Uterus (tissue), 4 donors: ENCODE measurements around the gene HPSE2. TPM values are rescaled to one million over a fixed set of nuclear protein-coding genes. Genes with fewer than 3 reads are reported as not detected.

Experiments used
- DNase-seq, 2 donors: peaks; one replicate each; pipeline ENCODE4 v3.0.0-alpha.2; 2019 to 2020
- H3K27ac ChIP-seq, 2 donors: fragments of 200-600 bp; sonication (generic); 1 replicate in 1 of 2; 2 replicates in 1 of 2; pipeline ENCODE4 v1.5.1; 2016 to 2018
- H3K27me3 ChIP-seq, 2 donors: fragments of 200-600 bp; sonication (generic); one replicate each; pipeline ENCODE4 v1.5.1; 2018 to 2019; ENCODE audit warnings: control low read depth in 1 of 2
- H3K36me3 ChIP-seq, 2 donors: fragments of 200-600 bp; sonication (generic); one replicate each; pipeline ENCODE4 v1.5.1; 2019; ENCODE audit warnings: control low read depth in 1 of 2
- H3K4me1 ChIP-seq, 2 donors: fragments of 200-600 bp; sonication (generic); one replicate each; pipeline ENCODE4 v1.5.1; 2018 to 2019; ENCODE audit warnings: control low read depth in 1 of 2
- H3K4me3 ChIP-seq, 2 donors: fragments of 200-600 bp; sonication (generic); 1 replicate in 1 of 2; 2 replicates in 1 of 2; pipeline ENCODE4 v1.5.1; 2018 to 2019; ENCODE audit warnings: mild to moderate bottlenecking in 1 of 2
- H3K9me3 ChIP-seq, 2 donors: fragments of 200-600 bp; sonication (generic); one replicate each; pipeline ENCODE4 v1.5.1; 2019; ENCODE audit warnings: control low read depth in 1 of 2
- POLR2A ChIP-seq, 2 donors: fragments of 450-650 bp; IDR thresholded peaks; one replicate each; pipeline ENCODE4 v1.6.1; 2016; ENCODE audit warnings: antibody characterized with exemption in 2 of 2, mild to moderate bottlenecking in 1 of 2, moderate library complexity in 1 of 2
- intact Hi-C: fragments of 100-400 bp; cut with DNase I; formaldehyde crosslinking; loops from one replicate; pipeline ENCODE4 v1.15.1; 2023; ENCODE audit warnings: low total_unique reads
- total RNA-seq, 4 donors: library from RNA; depleted of rRNA in 3 of 4; stranded (reverse); fragments of >200 nt in 3 of 4; gene quantifications; one replicate each; pipeline versions ENCODE4 v1.1.0 to v1.2.4, GENCODE V29; 2014 to 2023
- TF ChIP-seq, protein P1 (sequence below), 4 experiments: fragments of 200-600 bp in 2 of 4; fragments of 450-650 bp in 2 of 4; sonication (generic) in 2 of 4; IDR thresholded peaks; one replicate each; pipeline ENCODE4 v1.5.1; 2016 to 2019; ENCODE audit warnings: antibody characterized with exemption in 4 of 4, mild to moderate bottlenecking in 2 of 4, moderate library complexity in 1 of 4
- donor health status: DM: yes; HTN: yes; CAD: no.

HPSE2 gene
- total RNA-seq, 4 donors from 2014 or later: 7.0 to 13.6 (median 7.7) TPM; not detected in 1

DNA sequence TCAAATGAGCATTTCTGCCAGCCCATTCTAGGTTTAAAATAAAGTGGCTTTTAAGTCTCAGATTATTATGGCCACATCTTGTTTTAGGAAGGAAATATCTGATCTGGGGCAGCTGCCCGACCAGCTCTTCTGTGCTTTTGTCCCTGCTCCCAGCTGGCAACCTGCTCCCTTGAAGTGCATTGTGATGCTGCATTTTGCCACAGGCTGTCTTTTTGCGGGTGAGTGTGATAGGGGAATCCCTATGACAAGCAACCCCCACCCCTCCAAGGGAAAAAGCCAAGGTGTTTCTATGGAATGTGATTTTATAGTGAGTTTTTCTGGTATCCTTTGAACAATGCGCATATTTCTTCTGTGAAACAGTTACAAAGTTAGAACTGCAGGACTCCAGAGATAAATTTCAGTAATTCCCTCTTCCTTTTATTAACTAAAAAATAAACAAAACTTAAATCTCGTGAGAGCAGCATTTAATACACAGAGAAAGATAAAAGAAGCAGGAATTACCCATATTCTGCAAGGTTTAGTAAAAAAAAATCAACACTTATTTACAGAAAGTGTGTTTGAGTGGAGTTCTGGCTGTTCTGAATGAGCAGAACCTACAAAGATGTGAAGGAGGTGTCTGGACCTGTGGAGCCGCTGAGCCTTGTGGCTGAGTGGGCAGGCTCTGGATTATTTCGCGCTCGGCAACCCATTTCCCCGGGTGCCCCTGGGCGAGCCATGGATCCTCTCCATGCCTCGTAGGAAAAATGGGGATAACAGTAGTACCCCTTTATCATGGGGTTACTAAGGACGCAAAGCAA lies 778.8 kb downstream of the HPSE2 start:
- no peak overlapping the region for H3K4me3 ChIP-seq
- no peaks in the 10 kb centered on the region for H3K27me3 ChIP-seq
- H3K9me3 ChIP-seq: no peaks in the 10 kb centered on the region
- no peak for DNase-seq
- no peak overlapping the region for H3K27ac ChIP-seq
- intact Hi-C loops: no loop called here
- TF ChIP-seq POLR2A (IDR thresholded peaks at IDR 0.05): no peak
- TF ChIP-seq, protein P1, sequence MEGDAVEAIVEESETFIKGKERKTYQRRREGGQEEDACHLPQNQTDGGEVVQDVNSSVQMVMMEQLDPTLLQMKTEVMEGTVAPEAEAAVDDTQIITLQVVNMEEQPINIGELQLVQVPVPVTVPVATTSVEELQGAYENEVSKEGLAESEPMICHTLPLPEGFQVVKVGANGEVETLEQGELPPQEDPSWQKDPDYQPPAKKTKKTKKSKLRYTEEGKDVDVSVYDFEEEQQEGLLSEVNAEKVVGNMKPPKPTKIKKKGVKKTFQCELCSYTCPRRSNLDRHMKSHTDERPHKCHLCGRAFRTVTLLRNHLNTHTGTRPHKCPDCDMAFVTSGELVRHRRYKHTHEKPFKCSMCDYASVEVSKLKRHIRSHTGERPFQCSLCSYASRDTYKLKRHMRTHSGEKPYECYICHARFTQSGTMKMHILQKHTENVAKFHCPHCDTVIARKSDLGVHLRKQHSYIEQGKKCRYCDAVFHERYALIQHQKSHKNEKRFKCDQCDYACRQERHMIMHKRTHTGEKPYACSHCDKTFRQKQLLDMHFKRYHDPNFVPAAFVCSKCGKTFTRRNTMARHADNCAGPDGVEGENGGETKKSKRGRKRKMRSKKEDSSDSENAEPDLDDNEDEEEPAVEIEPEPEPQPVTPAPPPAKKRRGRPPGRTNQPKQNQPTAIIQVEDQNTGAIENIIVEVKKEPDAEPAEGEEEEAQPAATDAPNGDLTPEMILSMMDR (IDR thresholded peaks at IDR 0.05): no peak
- no peaks in the 10 kb centered on the region for H3K4me1 ChIP-seq
- no peaks in the 10 kb centered on the region for H3K36me3 ChIP-seq

DNA sequence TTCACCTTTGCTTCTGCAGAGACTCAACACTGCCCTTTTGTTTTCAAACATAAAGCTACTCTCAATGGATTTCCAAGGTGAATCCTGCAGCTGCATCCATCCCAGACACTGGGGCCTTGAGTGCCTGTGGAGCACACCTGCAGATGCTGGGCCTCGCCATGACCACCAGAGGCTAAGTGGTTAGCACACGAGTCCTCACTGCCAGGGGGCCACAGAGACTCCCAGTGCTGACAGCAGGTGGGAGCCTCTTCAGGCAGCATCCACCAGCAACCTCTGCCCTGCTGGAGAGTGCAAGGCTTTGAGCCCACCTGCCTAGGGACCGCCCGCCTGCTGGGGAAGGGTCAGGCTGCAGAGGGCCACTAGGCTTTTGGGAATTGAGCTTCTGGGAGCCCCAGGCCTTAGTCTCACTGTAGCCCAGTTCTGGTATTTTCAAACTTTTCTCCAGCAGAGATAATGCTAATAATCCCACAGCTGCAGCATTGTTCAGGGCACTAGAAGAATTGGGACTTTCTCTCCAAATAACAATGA lies 779.5 kb downstream of the HPSE2 start:
- no peak overlapping the region for H3K4me3 ChIP-seq
- DNase-seq: no peak
- H3K27me3 ChIP-seq: no peaks in the 10 kb centered on the region
- no peaks in the 10 kb centered on the region for H3K9me3 ChIP-seq
- TF ChIP-seq POLR2A (IDR thresholded peaks at IDR 0.05): no peak
- TF ChIP-seq, protein P1 (IDR thresholded peaks at IDR 0.05): no peak
- intact Hi-C loops: no loop called here
- H3K36me3 ChIP-seq: no peaks in the 10 kb centered on the region
- no peak overlapping the region for H3K27ac ChIP-seq
- no peaks in the 10 kb centered on the region for H3K4me1 ChIP-seq

DNA sequence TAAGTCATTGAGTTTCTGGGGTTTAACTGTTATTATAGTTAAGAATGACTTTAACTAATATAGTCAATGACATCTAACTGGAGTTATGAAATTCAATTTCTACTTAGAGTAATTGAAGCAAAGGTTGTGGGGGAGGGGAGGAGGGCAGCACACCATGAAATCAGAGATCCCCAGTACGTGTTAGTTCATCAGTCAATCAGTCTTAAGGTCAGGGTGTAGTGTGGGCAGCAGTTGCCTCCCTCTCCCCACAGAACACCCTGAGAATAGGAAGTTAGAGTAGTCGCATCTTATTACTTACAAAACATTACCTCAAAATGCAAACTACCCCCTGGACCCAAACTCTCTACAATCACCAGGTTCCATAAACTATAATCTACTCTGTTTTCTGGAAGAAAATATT lies 781.9 kb downstream of the HPSE2 start:
- no peak for DNase-seq
- Histone ChIP-seq H3K4me1 (no peaks in the 10 kb centered on the region), H3K27me3 (no peaks in the 10 kb centered on the region), H3K4me3 (no peak overlapping the region), H3K27ac (no peak overlapping the region), H3K36me3 (no peaks in the 10 kb centered on the region), H3K9me3 (no peaks in the 10 kb centered on the region)
- intact Hi-C loops: no loop called here
- no peak for TF ChIP-seq POLR2A (IDR thresholded peaks at IDR 0.05)
- TF ChIP-seq, protein P1 (IDR thresholded peaks at IDR 0.05): no peak

DNA sequence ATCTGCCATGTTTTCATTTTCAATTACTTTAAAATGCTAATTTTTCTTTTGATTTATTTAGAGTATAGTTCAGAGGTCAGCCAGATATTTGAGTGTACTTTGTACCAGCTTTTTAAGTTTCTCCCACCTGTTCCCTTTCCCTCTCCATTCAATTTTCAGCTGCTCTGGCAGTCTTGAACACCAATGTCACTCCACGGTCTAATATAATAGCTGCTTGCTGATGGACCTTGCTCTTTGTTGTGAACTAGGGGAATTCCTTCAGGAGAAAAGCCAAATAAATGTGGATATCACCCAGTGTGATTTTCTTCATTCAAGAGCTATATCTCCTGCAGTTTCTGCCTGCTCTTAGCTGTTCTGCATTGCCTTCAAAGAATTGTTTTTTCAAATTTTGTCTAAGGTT lies 785.0 kb downstream of the HPSE2 start:
- Histone ChIP-seq H3K27ac (no peak overlapping the region), H3K4me1 (no peaks in the 10 kb centered on the region), H3K9me3 (no peaks in the 10 kb centered on the region), H3K36me3 (no peaks in the 10 kb centered on the region), H3K4me3 (no peak overlapping the region), H3K27me3 (no peaks in the 10 kb centered on the region)
- DNase-seq: no peak
- intact Hi-C loops: no loop called here
- TF ChIP-seq POLR2A (IDR thresholded peaks at IDR 0.05): no peak
- TF ChIP-seq, protein P1 (IDR thresholded peaks at IDR 0.05): no peak

DNA sequence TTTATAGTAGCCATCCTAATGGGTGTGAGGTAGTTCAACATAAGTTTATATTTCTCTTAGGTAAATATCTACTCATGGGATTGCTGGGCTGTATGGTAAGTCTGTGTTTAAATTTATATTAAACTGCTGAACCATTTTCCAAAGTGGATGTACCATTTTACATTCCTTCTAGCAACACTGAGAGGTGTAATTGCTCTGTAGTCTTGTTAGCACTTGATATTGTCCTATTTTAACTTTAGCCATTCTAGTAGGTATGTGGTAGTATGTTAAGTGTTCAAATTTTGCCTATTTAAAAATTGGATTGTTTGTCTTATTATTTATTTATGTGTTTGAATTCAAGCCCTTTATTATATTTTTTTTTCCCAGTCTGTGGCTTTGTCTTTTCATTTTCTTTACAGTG lies 786.4 kb downstream of the HPSE2 start:
- DNase-seq: no peak
- no peaks in the 10 kb centered on the region for H3K9me3 ChIP-seq
- H3K27ac ChIP-seq: no peak overlapping the region
- H3K4me1 ChIP-seq: no peaks in the 10 kb centered on the region
- H3K4me3 ChIP-seq: no peak overlapping the region
- no peaks in the 10 kb centered on the region for H3K27me3 ChIP-seq
- intact Hi-C loops: no loop called here
- TF ChIP-seq, protein P1 (IDR thresholded peaks at IDR 0.05): no peak
- no peak for TF ChIP-seq POLR2A (IDR thresholded peaks at IDR 0.05)
- H3K36me3 ChIP-seq: no peaks in the 10 kb centered on the region
